ENCODE data around the gene CARD14. TPM values are rescaled to one million over a fixed set of nuclear protein-coding genes. Genes with fewer than 3 reads are reported as not detected.

Gene CARD14
- total RNA-seq, 1 donor from 2014 or later: 0.50 TPM

DNA sequence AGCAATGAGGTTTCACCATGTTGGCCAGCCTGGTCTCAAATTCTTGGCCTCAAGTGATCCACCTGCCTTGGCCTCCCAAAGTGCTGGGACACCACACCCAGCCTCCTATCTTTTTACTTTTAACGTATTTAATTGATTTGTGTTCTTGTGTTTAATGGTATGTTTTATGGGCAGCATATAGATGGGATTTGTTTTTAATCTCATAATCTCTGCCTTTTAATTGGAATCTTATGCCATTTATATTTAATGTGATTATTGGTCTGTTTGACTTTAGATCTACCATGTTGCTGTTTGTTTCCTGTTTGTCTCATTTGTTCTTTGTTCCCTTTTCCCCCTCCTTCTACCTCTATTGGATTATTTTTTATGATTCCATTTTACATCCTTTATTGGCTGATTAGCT lies 62.6 kb downstream of the CARD14 start:
- ATAC-seq: no peak
- intact Hi-C loops (cut with DNase I): no loop called here
- DNase-seq: no peak
- H3K36me3 ChIP-seq: peaks cover 54% of the 10 kb centered on the region
- TF ChIP-seq, protein P1, sequence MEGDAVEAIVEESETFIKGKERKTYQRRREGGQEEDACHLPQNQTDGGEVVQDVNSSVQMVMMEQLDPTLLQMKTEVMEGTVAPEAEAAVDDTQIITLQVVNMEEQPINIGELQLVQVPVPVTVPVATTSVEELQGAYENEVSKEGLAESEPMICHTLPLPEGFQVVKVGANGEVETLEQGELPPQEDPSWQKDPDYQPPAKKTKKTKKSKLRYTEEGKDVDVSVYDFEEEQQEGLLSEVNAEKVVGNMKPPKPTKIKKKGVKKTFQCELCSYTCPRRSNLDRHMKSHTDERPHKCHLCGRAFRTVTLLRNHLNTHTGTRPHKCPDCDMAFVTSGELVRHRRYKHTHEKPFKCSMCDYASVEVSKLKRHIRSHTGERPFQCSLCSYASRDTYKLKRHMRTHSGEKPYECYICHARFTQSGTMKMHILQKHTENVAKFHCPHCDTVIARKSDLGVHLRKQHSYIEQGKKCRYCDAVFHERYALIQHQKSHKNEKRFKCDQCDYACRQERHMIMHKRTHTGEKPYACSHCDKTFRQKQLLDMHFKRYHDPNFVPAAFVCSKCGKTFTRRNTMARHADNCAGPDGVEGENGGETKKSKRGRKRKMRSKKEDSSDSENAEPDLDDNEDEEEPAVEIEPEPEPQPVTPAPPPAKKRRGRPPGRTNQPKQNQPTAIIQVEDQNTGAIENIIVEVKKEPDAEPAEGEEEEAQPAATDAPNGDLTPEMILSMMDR (IDR thresholded peaks at IDR 0.05): no peak
- H3K4me1 ChIP-seq: no peaks in the 10 kb centered on the region
- no peak overlapping the region for H3K4me3 ChIP-seq
- H3K27ac ChIP-seq: no peak overlapping the region
- H3K27me3 ChIP-seq (ENCODE audit: low read depth): no peaks in the 10 kb centered on the region
- H3K9me3 ChIP-seq: peaks cover 23% of the 10 kb centered on the region

DNA sequence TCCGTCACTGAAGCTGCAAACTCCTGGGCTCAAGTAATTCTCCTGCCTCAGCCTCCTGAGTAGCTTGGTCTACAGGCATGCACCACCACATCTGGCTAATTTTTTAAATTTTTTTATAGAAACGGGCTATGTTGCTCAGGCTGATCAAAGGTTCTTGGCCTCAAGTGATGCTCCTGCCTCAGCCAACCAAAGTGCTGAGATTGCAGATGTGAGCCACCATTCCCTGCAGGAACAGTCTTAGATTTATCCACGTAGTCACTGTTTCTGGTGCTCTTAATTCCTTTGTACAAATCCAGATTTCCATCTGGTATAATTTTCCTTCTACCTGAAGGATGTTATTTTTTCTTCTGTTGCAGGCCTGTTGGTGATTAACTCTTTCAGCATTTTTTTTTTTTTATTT lies 63.4 kb downstream of the CARD14 start:
- DNase-seq (no peak), ATAC-seq (no peak)
- H3K9me3 ChIP-seq: peaks cover 23% of the 10 kb centered on the region
- TF ChIP-seq, protein P1 (IDR thresholded peaks at IDR 0.05): no peak
- intact Hi-C loops (cut with DNase I): no loop called here
- H3K36me3 ChIP-seq: peaks cover 54% of the 10 kb centered on the region
- H3K4me1 ChIP-seq: no peaks in the 10 kb centered on the region
- no peaks in the 10 kb centered on the region for H3K27me3 ChIP-seq (ENCODE audit: low read depth)
- no peak overlapping the region for H3K27ac ChIP-seq
- no peak overlapping the region for H3K4me3 ChIP-seq

- intact Hi-C loops (cut with DNase I): no loop called here
- H3K4me3 ChIP-seq: no peak overlapping the region
- H3K4me1 ChIP-seq: no peaks in the 10 kb centered on the region
- no peak for ATAC-seq
- no peak overlapping the region for H3K27ac ChIP-seq
- no peak for DNase-seq
- H3K36me3 ChIP-seq: peaks cover 58% of the 10 kb centered on the region
- TF ChIP-seq, protein P1 (IDR thresholded peaks at IDR 0.05): no peak
- no peaks in the 10 kb centered on the region for H3K27me3 ChIP-seq (ENCODE audit: low read depth)
- H3K9me3 ChIP-seq: peaks cover 17% of the 10 kb centered on the region
These were observed 67.1 kb downstream of the CARD14 start for GRCh38 chr17:80236911-80237310.

GRCh38 chr17:80237386-80237785 lies 67.6 kb downstream of the CARD14 start:
- no peak for ATAC-seq
- peak; percentile 28 for DNase-seq
- peaks cover 13% of the 10 kb centered on the region for H3K9me3 ChIP-seq
- peaks cover 63% of the 10 kb centered on the region for H3K36me3 ChIP-seq
- intact Hi-C loops (cut with DNase I): no loop called here
- no peaks in the 10 kb centered on the region for H3K27me3 ChIP-seq (ENCODE audit: low read depth)
- H3K4me3 ChIP-seq: no peak overlapping the region
- H3K27ac ChIP-seq: no peak overlapping the region
- no peaks in the 10 kb centered on the region for H3K4me1 ChIP-seq
- TF ChIP-seq, protein P1 (IDR thresholded peaks at IDR 0.05): no peak

GRCh38 chr17:80242505-80242904 lies 72.7 kb downstream of the CARD14 start:
- peaks cover 68% of the 10 kb centered on the region for H3K36me3 ChIP-seq
- no peaks in the 10 kb centered on the region for H3K27me3 ChIP-seq (ENCODE audit: low read depth)
- no peak for ATAC-seq
- TF ChIP-seq, protein P1 (IDR thresholded peaks at IDR 0.05): no peak
- intact Hi-C loops (cut with DNase I): no loop called here
- no peak overlapping the region for H3K27ac ChIP-seq
- H3K4me3 ChIP-seq: no peak overlapping the region
- peak; percentile 26 for DNase-seq
- H3K4me1 ChIP-seq: no peaks in the 10 kb centered on the region
- H3K9me3 ChIP-seq: no peaks in the 10 kb centered on the region
